Suprapubic skin (tissue), 4 donors: Measurements from ENCODE around the gene KCNC4. TPM values are rescaled to one million over a fixed set of nuclear protein-coding genes. Genes with fewer than 3 reads are reported as not detected.

Experiments used
- DNase-seq, 2 donors: peaks; one replicate each; pipeline ENCODE4 v3.0.0-alpha.2; 2019; ENCODE audit warnings: low spot score in 2 of 2
- H3K27ac ChIP-seq: fragments of 200-600 bp; sonication (generic); one replicate; pipeline ENCODE4 v1.5.1; 2019
- H3K27me3 ChIP-seq: fragments of 200-600 bp; sonication (generic); one replicate; pipeline ENCODE4 v1.5.1; 2019
- H3K36me3 ChIP-seq: fragments of 200-600 bp; sonication (generic); one replicate; pipeline ENCODE4 v1.5.1; 2019
- H3K4me1 ChIP-seq: fragments of 200-600 bp; sonication (generic); one replicate; pipeline ENCODE4 v1.5.1; 2019
- H3K4me3 ChIP-seq: fragments of 200-600 bp; sonication (generic); one replicate; pipeline ENCODE4 v1.5.1; 2019; ENCODE audit warnings: mild to moderate bottlenecking
- H3K9me3 ChIP-seq: fragments of 200-600 bp; sonication (generic); one replicate; pipeline ENCODE4 v1.5.1; 2019
- EP300 ChIP-seq: sonication (generic); formaldehyde crosslinking; IDR thresholded peaks from one replicate; pipeline ENCODE4 v1.6.1; 2017; ENCODE audit warnings: antibody characterized with exemption
- POLR2A ChIP-seq, 2 donors: fragments of 450-650 bp; IDR thresholded peaks; one replicate each; pipeline ENCODE4 v1.6.1; 2017; ENCODE audit warnings: antibody characterized with exemption in 2 of 2, mild to moderate bottlenecking in 2 of 2, moderate library complexity in 2 of 2
- POLR2AphosphoS5 ChIP-seq, 3 donors: sonication (generic); formaldehyde crosslinking; IDR thresholded peaks; one replicate each; pipeline ENCODE4 v1.6.1; 2017; ENCODE audit warnings: antibody characterized with exemption in 3 of 3
- WGBS: methylation state at CpG from one replicate; pipeline ENCODE4 v1.1.5; 2018; 5-methylcytosine and 5-hydroxymethylcytosine counted together
- total RNA-seq, 4 donors: library from RNA; depleted of rRNA; stranded (reverse); fragments of >200 nt; gene quantifications; one replicate each; pipeline ENCODE4 v1.1.0, GENCODE V29; 2016
- TF ChIP-seq, protein P1 (sequence below), 2 donors: fragments of 200-600 bp in 1 of 2; fragments of 450-650 bp in 1 of 2; sonication (generic) in 1 of 2; IDR thresholded peaks; one replicate each; pipeline ENCODE4 v1.5.1; 2016 to 2019; ENCODE audit warnings: antibody characterized with exemption in 2 of 2, mild to moderate bottlenecking in 1 of 2, moderate library complexity in 1 of 2

Gene KCNC4
- total RNA-seq, 4 donors from 2014 or later, result 4.5 to 15.8 (median 7.4) TPM

GRCh38 chr1:110250008-110250407, 39.9 kb downstream of the KCNC4 start:
- H3K4me3 ChIP-seq, result no peak overlapping the region
- no peaks in the 10 kb centered on the region for H3K36me3 ChIP-seq
- TF ChIP-seq POLR2A (IDR thresholded peaks at IDR 0.05), result no peak
- TF ChIP-seq POLR2AphosphoS5 (IDR thresholded peaks at IDR 0.05), result no peak
- TF ChIP-seq EP300, result no peak
- TF ChIP-seq, protein P1, sequence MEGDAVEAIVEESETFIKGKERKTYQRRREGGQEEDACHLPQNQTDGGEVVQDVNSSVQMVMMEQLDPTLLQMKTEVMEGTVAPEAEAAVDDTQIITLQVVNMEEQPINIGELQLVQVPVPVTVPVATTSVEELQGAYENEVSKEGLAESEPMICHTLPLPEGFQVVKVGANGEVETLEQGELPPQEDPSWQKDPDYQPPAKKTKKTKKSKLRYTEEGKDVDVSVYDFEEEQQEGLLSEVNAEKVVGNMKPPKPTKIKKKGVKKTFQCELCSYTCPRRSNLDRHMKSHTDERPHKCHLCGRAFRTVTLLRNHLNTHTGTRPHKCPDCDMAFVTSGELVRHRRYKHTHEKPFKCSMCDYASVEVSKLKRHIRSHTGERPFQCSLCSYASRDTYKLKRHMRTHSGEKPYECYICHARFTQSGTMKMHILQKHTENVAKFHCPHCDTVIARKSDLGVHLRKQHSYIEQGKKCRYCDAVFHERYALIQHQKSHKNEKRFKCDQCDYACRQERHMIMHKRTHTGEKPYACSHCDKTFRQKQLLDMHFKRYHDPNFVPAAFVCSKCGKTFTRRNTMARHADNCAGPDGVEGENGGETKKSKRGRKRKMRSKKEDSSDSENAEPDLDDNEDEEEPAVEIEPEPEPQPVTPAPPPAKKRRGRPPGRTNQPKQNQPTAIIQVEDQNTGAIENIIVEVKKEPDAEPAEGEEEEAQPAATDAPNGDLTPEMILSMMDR (IDR thresholded peaks at IDR 0.05), result no peak
- H3K27ac ChIP-seq, result no peak overlapping the region
- H3K27me3 ChIP-seq, result no peaks in the 10 kb centered on the region
- DNase-seq, result no peak
- H3K4me1 ChIP-seq, result no peaks in the 10 kb centered on the region
- 92% methylated on average over 4 of the region's 4 CpGs for WGBS
- H3K9me3 ChIP-seq, result no peaks in the 10 kb centered on the region

DNA sequence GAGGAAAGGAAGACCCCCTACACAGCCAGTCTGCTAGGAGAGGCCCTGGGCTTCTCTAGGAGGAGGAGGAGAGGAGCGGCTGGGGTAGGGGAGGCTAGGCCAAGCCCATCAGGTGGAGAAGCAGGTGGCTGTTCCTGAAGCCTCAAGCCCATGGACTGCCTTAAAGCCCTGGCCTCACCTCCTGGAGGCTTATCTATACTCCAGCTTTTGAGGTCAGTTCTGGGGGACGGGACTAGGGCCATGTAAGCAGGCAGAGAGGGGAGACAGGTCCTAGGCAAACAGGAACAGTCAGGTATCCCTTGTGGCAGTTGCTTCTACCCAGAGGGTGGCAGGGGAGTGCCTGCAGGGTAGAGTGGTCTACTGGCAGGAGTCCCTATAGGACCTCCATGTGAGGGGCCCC, 40.6 kb downstream of the KCNC4 start:
- no peak overlapping the region for H3K27ac ChIP-seq
- DNase-seq, result no peak
- no peak overlapping the region for H3K4me3 ChIP-seq
- no peaks in the 10 kb centered on the region for H3K36me3 ChIP-seq
- no peaks in the 10 kb centered on the region for H3K9me3 ChIP-seq
- no peaks in the 10 kb centered on the region for H3K27me3 ChIP-seq
- TF ChIP-seq, protein P1 (IDR thresholded peaks at IDR 0.05), result no peak
- no peak for TF ChIP-seq POLR2A (IDR thresholded peaks at IDR 0.05)
- TF ChIP-seq EP300, result no peak
- no peak for TF ChIP-seq POLR2AphosphoS5 (IDR thresholded peaks at IDR 0.05)
- 100% methylated on average over 2 of the region's 2 CpGs for WGBS
- no peaks in the 10 kb centered on the region for H3K4me1 ChIP-seq

GRCh38 chr1:110253213-110253612, 43.1 kb downstream of the KCNC4 start:
- Histone ChIP-seq H3K4me3 (no peak overlapping the region), H3K27ac (no peak overlapping the region), H3K4me1 (no peaks in the 10 kb centered on the region), H3K36me3 (no peaks in the 10 kb centered on the region), H3K9me3 (no peaks in the 10 kb centered on the region), H3K27me3 (no peaks in the 10 kb centered on the region)
- 91% methylated on average over 1 of the region's 1 CpG for WGBS
- no peak for DNase-seq
- TF ChIP-seq, protein P1 (IDR thresholded peaks at IDR 0.05), result no peak
- TF ChIP-seq POLR2A (IDR thresholded peaks at IDR 0.05) (no peak), POLR2AphosphoS5 (IDR thresholded peaks at IDR 0.05) (no peak), EP300 (no peak)

DNA sequence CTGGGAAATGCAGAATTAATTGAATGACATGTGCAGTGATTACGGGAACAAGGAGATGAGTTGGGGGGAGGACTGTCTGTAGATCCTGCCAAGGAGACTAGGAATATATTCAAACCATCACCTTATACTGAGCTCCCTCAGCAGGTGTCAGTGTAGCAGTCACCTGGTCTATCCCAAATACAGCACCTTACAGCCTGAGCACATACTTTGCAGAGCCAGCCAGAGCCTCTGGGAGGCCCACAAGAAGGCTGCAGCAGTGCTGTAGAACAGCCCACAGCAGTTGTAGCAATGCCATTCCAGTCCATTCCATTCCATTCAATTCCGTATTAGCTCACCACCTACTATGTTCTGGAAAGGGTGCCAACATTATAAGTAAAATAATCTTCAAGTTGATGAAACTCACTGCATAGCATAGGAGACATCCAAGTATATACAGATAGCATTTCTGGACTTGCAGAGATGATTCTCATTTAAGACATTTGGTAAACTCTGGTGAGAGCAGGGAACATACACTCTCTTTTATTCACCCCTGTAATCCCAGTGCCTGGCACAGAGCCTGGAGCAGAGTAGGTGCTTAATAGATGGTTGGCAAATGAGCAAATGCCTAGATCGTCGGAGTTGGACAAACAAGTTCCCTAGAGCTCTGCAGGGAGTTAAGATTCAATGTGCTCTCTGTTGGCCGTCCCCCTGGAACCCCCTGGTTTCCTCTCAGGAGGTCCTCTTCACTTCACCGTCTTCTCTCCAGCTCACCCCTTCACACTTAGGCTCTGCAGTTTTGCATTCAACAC, 44.7 kb downstream of the KCNC4 start:
- no peak overlapping the region for H3K4me3 ChIP-seq
- no peaks in the 10 kb centered on the region for H3K4me1 ChIP-seq
- WGBS, result 73% methylated on average over 6 of the region's 6 CpGs
- H3K36me3 ChIP-seq, result no peaks in the 10 kb centered on the region
- H3K27ac ChIP-seq, result no peak overlapping the region
- no peak for DNase-seq
- TF ChIP-seq POLR2A (IDR thresholded peaks at IDR 0.05) (no peak), EP300 (no peak), POLR2AphosphoS5 (IDR thresholded peaks at IDR 0.05) (no peak)
- H3K27me3 ChIP-seq, result no peaks in the 10 kb centered on the region
- H3K9me3 ChIP-seq, result no peaks in the 10 kb centered on the region

- no peak for DNase-seq
- Histone ChIP-seq H3K27ac (no peak overlapping the region), H3K4me3 (no peak overlapping the region), H3K36me3 (no peaks in the 10 kb centered on the region), H3K27me3 (no peaks in the 10 kb centered on the region), H3K9me3 (no peaks in the 10 kb centered on the region), H3K4me1 (no peaks in the 10 kb centered on the region)
- 71% methylated on average over 3 of the region's 4 CpGs for WGBS
- TF ChIP-seq POLR2AphosphoS5 (IDR thresholded peaks at IDR 0.05) (no peak), POLR2A (IDR thresholded peaks at IDR 0.05) (no peak), EP300 (no peak)
- TF ChIP-seq, protein P1 (IDR thresholded peaks at IDR 0.05), result no peak
Observed at GRCh38 chr1:110255392-110255787, 45.3 kb downstream of the KCNC4 start.
